HL-60 (cell line): ENCODE results near the gene AK8.

Source experiments
- DNase-seq, 2 experiments: peaks; one replicate each; pipeline ENCODE4 v3.0.0-alpha.2; 2010 to 2020; ENCODE audit warnings: low read depth in 1 of 2, low spot score in 1 of 2
- H3K27ac ChIP-seq: fragments of 250-450 bp; sonication (Bioruptor Pico); replicated peaks from 2 replicates; pipeline ENCODE4 v1.5.1; 2020; ENCODE audit warnings: mild to moderate bottlenecking, moderate library complexity
- H3K27me3 ChIP-seq: fragments of 250-450 bp; sonication (Bioruptor Pico); 2 replicates; pipeline ENCODE4 v1.5.1; 2021; ENCODE audit warnings: mild to moderate bottlenecking, moderate library complexity; ENCODE audit not compliant: insufficient read depth, poor library complexity, severe bottlenecking
- H3K4me3 ChIP-seq: replicated peaks from 2 replicates; pipeline ENCODE4 v1.5.1; 2011; ENCODE audit warnings: mild to moderate bottlenecking, control low read depth, low read length; ENCODE audit not compliant: insufficient read depth
- CTCF ChIP-seq: IDR thresholded peaks from one replicate; pipeline ENCODE4 v1.5.1; 2011; ENCODE audit warnings: low read length, control low read depth, inconsistent platforms; ENCODE audit not compliant: insufficient read depth
- GABPA ChIP-seq: IDR thresholded peaks from 2 replicates; pipeline ENCODE4 v1.6.1; 2012; ENCODE audit warnings: low read depth
- POLR2AphosphoS5 ChIP-seq: IDR thresholded peaks from 2 replicates; pipeline ENCODE4 v1.6.1; 2012; ENCODE audit warnings: low read depth
- REST ChIP-seq: IDR thresholded peaks from 2 replicates; pipeline ENCODE4 v1.6.1; 2012; ENCODE audit warnings: low read depth; ENCODE audit not compliant: insufficient replicate concordance
- SPI1 ChIP-seq: IDR thresholded peaks from 2 replicates; pipeline ENCODE4 v1.6.1; 2012; ENCODE audit warnings: low read depth, mild to moderate bottlenecking, borderline replicate concordance

The AK8 gene

GRCh38 chr9:132832171-132832881 is 45.8 kb downstream of the AK8 start:
- Histone ChIP-seq H3K27ac (no peak overlapping the region), H3K4me3 (no peak overlapping the region), H3K27me3 (no peaks in the 10 kb centered on the region)
- no peak for DNase-seq
- TF ChIP-seq CTCF (no peak), REST (no peak), GABPA (no peak), POLR2AphosphoS5 (no peak)

- Histone ChIP-seq H3K27ac (no peak overlapping the region), H3K27me3 (no peaks in the 10 kb centered on the region), H3K4me3 (no peak overlapping the region)
- DNase-seq: no peak
- TF ChIP-seq CTCF (no peak), GABPA (no peak)
Measured at GRCh38 chr9:132828201-132828770, 49.8 kb downstream of the AK8 start.

- no peak for DNase-seq
- H3K27me3 ChIP-seq: no peaks in the 10 kb centered on the region
- TF ChIP-seq SPI1: no peak
- TF ChIP-seq REST: no peak
- no peak for TF ChIP-seq POLR2AphosphoS5
- TF ChIP-seq GABPA: no peak
- no peak for TF ChIP-seq CTCF
- no peak overlapping the region for H3K27ac ChIP-seq
- H3K4me3 ChIP-seq: no peak overlapping the region
Measured at GRCh38 chr9:132827366-132827765, 50.7 kb downstream of the AK8 start.
